AG04450 (cell line): ENCODE measurements around the gene ZNF226. TPM values are rescaled to one million over a fixed set of nuclear protein-coding genes. Genes with fewer than 3 reads are reported as not detected.
"Not testable (repeated sequence)": the region's sequence is repeated elsewhere in the genome, so short reads cannot be mapped to it uniquely, and the experiment has no call there.

Source experiments
- CTCF ChIA-PET: fragments of 300-600, 350-600 bp; formaldehyde crosslinking; extraction: SDS; loops from one replicate; lab custom pipeline; 2022; ENCODE audit warnings: antibody characterized with exemption, inconsistent platforms; lab: Charles Lee
- POLR2A ChIA-PET: fragments of 350-600 bp; formaldehyde crosslinking; extraction: SDS; loops from one replicate; lab custom pipeline; 2021; ENCODE audit warnings: antibody characterized with exemption, inconsistent platforms; lab: Yijun Ruan, JAX
- DNase-seq: peaks from one replicate; pipeline ENCODE4 v3.0.0-alpha.2; 2011; ENCODE audit warnings: low read depth, low spot score
- H3K27ac ChIP-seq: one replicate; pipeline ENCODE4 v1.5.1; 2012; ENCODE audit warnings: low read depth, low read length, control low read depth
- H3K27me3 ChIP-seq: one replicate; pipeline ENCODE4 v1.6.0; 2012; ENCODE audit warnings: low read length; ENCODE audit not compliant: control insufficient read depth, insufficient read depth
- H3K4me3 ChIP-seq: 2 replicates; pipeline ENCODE4 v1.5.1; 2011; ENCODE audit warnings: mild to moderate bottlenecking, low read depth, low read length, control low read depth
- H3K9me3 ChIP-seq: 2 replicates; pipeline ENCODE4 v1.5.1; 2012; ENCODE audit warnings: low read length; ENCODE audit not compliant: control insufficient read depth, insufficient read depth
- polyA plus RNA-seq: library from polyadenylated mRNA; depleted of rRNA; stranded (reverse); fragments of >200 nt; gene quantifications from 2 replicates; pipeline ENCODE4 v1.2.3, GENCODE V29; 2011
- TF ChIP-seq, protein P1 (sequence below): IDR thresholded peaks from 2 replicates; pipeline ENCODE4 v1.5.1; 2011; ENCODE audit warnings: low read depth, low read length, control low read depth, inconsistent platforms

Gene ZNF226
- polyA plus RNA-seq, 1 experiment, result 36.1 TPM

DNA sequence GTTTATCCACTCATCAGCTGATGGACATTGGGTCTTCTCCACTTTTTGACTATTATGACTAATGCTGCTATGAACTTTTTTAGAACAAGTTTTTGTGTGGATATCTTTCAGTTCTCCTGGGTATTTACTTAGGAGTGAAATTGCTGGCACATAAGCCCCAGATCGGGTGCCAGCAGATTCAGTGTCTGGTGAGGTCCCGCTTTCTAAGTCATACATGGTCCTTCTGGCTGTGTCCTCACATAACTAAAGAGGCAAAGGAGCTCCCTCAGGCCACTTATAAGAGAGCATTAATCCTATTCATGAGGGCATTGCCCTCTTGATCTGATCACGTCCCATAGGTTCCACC, 600 bp upstream of the ZNF226 start:
- peak overlapping the region; percentile 20 for H3K4me3 ChIP-seq
- H3K27ac ChIP-seq, result no peak overlapping the region
- TF ChIP-seq, protein P1, sequence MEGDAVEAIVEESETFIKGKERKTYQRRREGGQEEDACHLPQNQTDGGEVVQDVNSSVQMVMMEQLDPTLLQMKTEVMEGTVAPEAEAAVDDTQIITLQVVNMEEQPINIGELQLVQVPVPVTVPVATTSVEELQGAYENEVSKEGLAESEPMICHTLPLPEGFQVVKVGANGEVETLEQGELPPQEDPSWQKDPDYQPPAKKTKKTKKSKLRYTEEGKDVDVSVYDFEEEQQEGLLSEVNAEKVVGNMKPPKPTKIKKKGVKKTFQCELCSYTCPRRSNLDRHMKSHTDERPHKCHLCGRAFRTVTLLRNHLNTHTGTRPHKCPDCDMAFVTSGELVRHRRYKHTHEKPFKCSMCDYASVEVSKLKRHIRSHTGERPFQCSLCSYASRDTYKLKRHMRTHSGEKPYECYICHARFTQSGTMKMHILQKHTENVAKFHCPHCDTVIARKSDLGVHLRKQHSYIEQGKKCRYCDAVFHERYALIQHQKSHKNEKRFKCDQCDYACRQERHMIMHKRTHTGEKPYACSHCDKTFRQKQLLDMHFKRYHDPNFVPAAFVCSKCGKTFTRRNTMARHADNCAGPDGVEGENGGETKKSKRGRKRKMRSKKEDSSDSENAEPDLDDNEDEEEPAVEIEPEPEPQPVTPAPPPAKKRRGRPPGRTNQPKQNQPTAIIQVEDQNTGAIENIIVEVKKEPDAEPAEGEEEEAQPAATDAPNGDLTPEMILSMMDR, result no peak
- CTCF ChIA-PET, result no interaction called here
- POLR2A ChIA-PET, result interaction anchor here (1.0 to 2.0 kb wide), 4 partner anchors 43 to 70 kb away, joined by 3 to 14 read pairs (median 7); partner anchors contain the start of genes ZNF224, ZNF225 and ZNF227
- no peaks in the 10 kb centered on the region for H3K27me3 ChIP-seq
- DNase-seq, result no peak
- H3K9me3 ChIP-seq, result peaks cover under 1% of the 10 kb centered on the region

DNA sequence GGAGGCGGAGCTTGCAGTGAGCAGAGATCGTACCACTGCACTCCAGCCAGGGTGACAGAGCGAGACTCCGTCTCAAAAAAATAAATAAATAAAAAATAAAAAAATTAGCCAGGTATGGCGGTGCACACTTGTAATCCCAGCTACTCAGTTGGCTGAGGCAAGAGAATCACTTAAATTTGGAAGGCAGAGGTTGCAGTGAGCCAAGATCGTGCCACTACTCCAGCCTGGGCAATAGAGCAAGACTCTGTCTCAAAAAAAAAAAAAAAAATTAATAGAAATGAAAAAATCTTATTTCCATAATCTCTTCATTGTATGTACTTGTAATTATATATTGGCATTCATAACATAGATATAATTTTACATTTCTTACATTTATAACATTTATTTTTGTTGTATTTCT, 5.8 kb downstream of the ZNF226 start:
- CTCF ChIA-PET, H3K27me3 ChIP-seq, H3K27ac ChIP-seq, H3K4me3 ChIP-seq, H3K9me3 ChIP-seq, POLR2A ChIA-PET, DNase-seq: not testable (repeated sequence)

DNA sequence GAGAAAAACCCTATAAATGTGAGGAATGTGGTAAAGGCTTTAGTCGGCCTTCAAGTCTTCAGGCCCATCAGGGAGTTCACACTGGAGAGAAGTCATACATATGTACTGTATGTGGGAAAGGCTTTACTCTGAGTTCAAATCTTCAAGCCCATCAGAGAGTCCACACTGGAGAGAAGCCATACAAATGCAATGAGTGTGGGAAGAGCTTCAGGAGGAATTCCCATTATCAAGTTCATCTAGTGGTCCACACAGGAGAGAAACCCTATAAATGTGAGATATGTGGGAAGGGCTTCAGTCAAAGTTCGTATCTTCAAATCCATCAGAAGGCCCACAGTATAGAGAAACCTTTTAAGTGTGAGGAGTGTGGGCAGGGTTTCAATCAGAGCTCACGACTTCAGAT, 11.7 kb downstream of the ZNF226 start:
- Histone ChIP-seq H3K27ac (no peak overlapping the region), H3K9me3 (peaks cover 23% of the 10 kb centered on the region), H3K4me3 (no peak overlapping the region), H3K27me3 (no peaks in the 10 kb centered on the region)
- ChIA-PET POLR2A (no interaction called here), CTCF (no interaction called here)
- TF ChIP-seq, protein P1, result no peak
- no peak for DNase-seq

DNA sequence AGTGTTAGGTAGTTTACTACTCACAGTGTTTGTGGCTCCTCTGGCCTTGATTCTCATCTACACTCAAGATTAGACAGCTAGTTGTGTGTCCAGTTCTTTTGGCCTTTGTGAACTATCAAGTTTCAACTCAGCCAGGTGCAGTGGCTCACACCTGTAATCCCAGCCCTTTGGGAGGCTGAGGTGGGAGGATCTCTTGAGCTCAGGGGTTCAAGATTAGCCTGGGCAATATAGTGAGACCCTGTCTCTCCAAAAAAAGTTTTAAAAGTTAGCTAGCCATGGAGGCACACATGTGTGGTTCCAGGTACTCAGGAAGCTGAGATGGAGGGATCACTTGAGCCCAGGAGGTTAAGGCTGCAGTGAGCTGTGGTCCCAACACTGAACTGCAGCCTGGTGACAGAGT, 16.1 kb downstream of the ZNF226 start:
- DNase-seq, result no peak
- Histone ChIP-seq H3K9me3 (peaks cover 20% of the 10 kb centered on the region; the same call in 1 of the 2 replicates), H3K27me3 (no peaks in the 10 kb centered on the region), H3K4me3 (no peak overlapping the region), H3K27ac (no peak overlapping the region)
- TF ChIP-seq, protein P1, result no peak
- ChIA-PET CTCF (no interaction called here), POLR2A (no interaction called here)

DNA sequence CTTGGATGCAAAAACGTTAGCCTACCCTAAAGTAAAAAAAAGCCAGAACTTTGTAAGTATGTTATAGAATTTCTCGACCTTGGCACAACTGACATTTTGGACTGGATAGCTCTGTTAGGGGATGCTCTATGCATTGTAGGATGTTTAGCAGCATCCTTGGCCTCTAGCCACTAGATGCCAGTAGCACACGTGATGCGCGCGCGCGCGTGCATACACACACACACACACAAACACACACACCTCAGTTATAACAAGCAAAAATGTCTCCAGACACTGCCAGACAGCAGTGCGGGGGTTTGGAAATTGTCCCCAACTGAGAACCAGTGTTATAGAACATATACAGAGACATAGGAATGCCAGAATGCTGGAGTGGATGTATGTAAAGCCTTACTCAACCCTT, 17.2 kb downstream of the ZNF226 start:
- TF ChIP-seq, protein P1, result no peak
- no peak for DNase-seq
- ChIA-PET CTCF (no interaction called here), POLR2A (no interaction called here)
- H3K4me3 ChIP-seq, result no peak overlapping the region
- peaks cover 9% of the 10 kb centered on the region; the same call in 1 of the 2 replicates for H3K9me3 ChIP-seq
- H3K27ac ChIP-seq, result no peak overlapping the region
- H3K27me3 ChIP-seq, result no peaks in the 10 kb centered on the region

DNA sequence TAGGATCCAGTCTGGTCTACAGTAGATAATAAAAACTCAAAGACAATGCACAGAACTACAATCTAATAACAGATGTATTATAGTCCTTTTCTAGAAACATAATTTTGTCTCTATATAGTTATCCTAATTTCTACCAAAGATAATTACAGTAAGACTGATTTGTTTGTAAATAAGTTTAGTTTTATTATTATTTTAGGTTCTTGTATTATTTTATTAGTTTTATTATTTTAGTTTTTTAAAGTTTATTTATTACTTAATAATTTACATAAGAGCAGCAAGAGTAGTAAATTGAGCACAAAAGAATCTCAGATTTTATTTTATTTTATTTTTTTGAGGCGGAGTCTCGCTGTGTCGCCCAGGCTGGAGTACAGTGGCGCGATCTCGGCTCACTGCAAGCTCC, 25.1 kb downstream of the ZNF226 start:
- no peak for DNase-seq
- ChIA-PET CTCF (no interaction called here), POLR2A (no interaction called here)
- H3K27me3 ChIP-seq, result no peaks in the 10 kb centered on the region
- TF ChIP-seq, protein P1, result no peak
- H3K4me3 ChIP-seq, result no peak overlapping the region
- H3K27ac ChIP-seq, result no peak overlapping the region
- H3K9me3 ChIP-seq, result no peaks in the 10 kb centered on the region
